Nephron (organoid): ENCODE data around the gene C12orf60.

ENCODE experiments used
- H3K27ac Mint-ChIP-seq, 3 experiments: 2 replicates each; pipeline ENCODE4 v1.8.0; 2020; ENCODE audit warnings: mixed read lengths in 3 of 3, mild to moderate bottlenecking in 2 of 3, moderate library complexity in 1 of 3
- H3K27me3 Mint-ChIP-seq: 2 replicates; pipeline ENCODE4 v1.8.0; 2021; ENCODE audit warnings: low read depth, mild to moderate bottlenecking, moderate library complexity, mixed read lengths
- H3K36me3 Mint-ChIP-seq: 2 replicates; pipeline ENCODE4 v1.8.0; 2020; ENCODE audit warnings: low read depth, mixed read lengths
- H3K4me1 Mint-ChIP-seq: 2 replicates; pipeline ENCODE4 v1.8.0; 2020; ENCODE audit warnings: mixed read lengths
- H3K4me3 Mint-ChIP-seq, 3 experiments: 2 replicates each; pipeline ENCODE4 v1.8.0; 2020; ENCODE audit warnings: mild to moderate bottlenecking in 3 of 3, mixed read lengths in 3 of 3, moderate library complexity in 2 of 3
- H3K9me3 Mint-ChIP-seq: 2 replicates; pipeline ENCODE4 v1.8.0; 2020; ENCODE audit warnings: mixed read lengths
- CTCF ChIP-seq, 3 experiments: fragments of 200-600 bp; sonication (generic); IDR thresholded peaks; one replicate each; pipeline ENCODE4 v1.5.0; 2021; ENCODE audit warnings: antibody characterized with exemption in 3 of 3; ENCODE audit not compliant: unreplicated experiment in 3 of 3

Gene C12orf60

GRCh38 chr12:14771651-14772137, 31.8 kb upstream of the C12orf60 start:
- no peaks in the 10 kb centered on the region for H3K27me3 Mint-ChIP-seq
- no peaks in the 10 kb centered on the region for H3K9me3 Mint-ChIP-seq
- H3K36me3 Mint-ChIP-seq = peaks cover 18% of the 10 kb centered on the region
- H3K27ac Mint-ChIP-seq = peak overlapping the region; percentile 95 to 99 (median 97)
- TF ChIP-seq CTCF (IDR thresholded peaks at IDR 0.05; ENCODE audit: unreplicated experiment in 3 of 3) = no peak
- peaks cover 51% of the 10 kb centered on the region for H3K4me1 Mint-ChIP-seq
- H3K4me3 Mint-ChIP-seq = peak overlapping the region; percentile 96 to 98 (median 96)

GRCh38 chr12:14772946-14773345, 30.5 kb upstream of the C12orf60 start:
- Mint-ChIP-seq H3K27ac (peak overlapping the region; percentile 64 to 100 (median 95)), H3K4me1 (peaks cover 45% of the 10 kb centered on the region), H3K27me3 (no peaks in the 10 kb centered on the region), H3K4me3 (peak overlapping the region; percentile 95 to 99 (median 97)), H3K9me3 (no peaks in the 10 kb centered on the region), H3K36me3 (peaks cover 5% of the 10 kb centered on the region)
- no peak for TF ChIP-seq CTCF (IDR thresholded peaks at IDR 0.05; ENCODE audit: unreplicated experiment in 3 of 3)

- Mint-ChIP-seq H3K27ac (peak overlapping the region; percentile 95 to 100 (median 98)), H3K4me3 (peak overlapping the region; percentile 95 to 99 (median 97)), H3K36me3 (peaks cover 3% of the 10 kb centered on the region), H3K9me3 (no peaks in the 10 kb centered on the region), H3K4me1 (peaks cover 42% of the 10 kb centered on the region), H3K27me3 (no peaks in the 10 kb centered on the region)
- TF ChIP-seq CTCF (IDR thresholded peaks at IDR 0.05; ENCODE audit: unreplicated experiment in 3 of 3) = no peak
These were observed 29.8 kb upstream of the C12orf60 start for GRCh38 chr12:14773685-14774073.

GRCh38 chr12:14774074-14774905, 29.2 kb upstream of the C12orf60 start:
- no peaks in the 10 kb centered on the region for H3K36me3 Mint-ChIP-seq
- no peaks in the 10 kb centered on the region for H3K9me3 Mint-ChIP-seq
- no peaks in the 10 kb centered on the region for H3K27me3 Mint-ChIP-seq
- H3K4me1 Mint-ChIP-seq = peaks cover 38% of the 10 kb centered on the region
- TF ChIP-seq CTCF (IDR thresholded peaks at IDR 0.05; ENCODE audit: unreplicated experiment in 3 of 3) = no peak
- H3K4me3 Mint-ChIP-seq = peak overlapping the region; percentile 95 to 99 (median 97)
- peak overlapping the region; percentile 95 to 100 (median 98) for H3K27ac Mint-ChIP-seq

- Mint-ChIP-seq H3K27ac (peak overlapping the region; percentile 95 to 100 (median 98)), H3K4me3 (peak overlapping the region; percentile 95 to 99 (median 97)), H3K9me3 (no peaks in the 10 kb centered on the region), H3K4me1 (peaks cover 38% of the 10 kb centered on the region), H3K27me3 (no peaks in the 10 kb centered on the region), H3K36me3 (no peaks in the 10 kb centered on the region)
- no peak for TF ChIP-seq CTCF (IDR thresholded peaks at IDR 0.05; ENCODE audit: unreplicated experiment in 3 of 3)
These were observed 28.4 kb upstream of the C12orf60 start for GRCh38 chr12:14774906-14775635.
